Smooth muscle cell (in vitro differentiated cells): ENCODE measurements around the gene PCDHB6. TPM values are rescaled to one million over a fixed set of nuclear protein-coding genes. Genes with fewer than 3 reads are reported as not detected.

Source experiments
- polyA plus RNA-seq: library from polyadenylated mRNA; unstranded; fragments of >200 nt; fragmentation: Nextera tagmentation; extraction: Ambion mirVana; gene quantifications from 2 replicates; pipeline ENCODE4 v1.2.1, GENCODE V29; 2016
- total RNA-seq: library from RNA; depleted of rRNA; stranded (reverse); fragments of >200 nt; gene quantifications from 2 replicates; pipeline ENCODE4 v1.2.3, GENCODE V29; 2014

The PCDHB6 gene
- total and polyA plus RNA-seq, 2 experiments from 2014 or later, result 0.25 to 0.94 TPM

Other genes with a start within 250 kb of the PCDHB6 start
Only the 30 nearest of the 32 such genes appear.
- 5.6 and 9.3 TPM in 2 replicates for gene PCDHAC1, start 223.8 kb upstream of the PCDHB6 start, total RNA-seq
- gene PCDHAC1, start 223.8 kb upstream of the PCDHB6 start, polyA plus RNA-seq, result 0.13 and 0.97 TPM in 2 replicates
- 5.2 and 7.4 TPM in 2 replicates for gene PCDHAC2, start 183.6 kb upstream of the PCDHB6 start, total RNA-seq
- gene PCDHAC2, start 183.6 kb upstream of the PCDHB6 start, polyA plus RNA-seq, result 3.5 and 4.7 TPM in 2 replicates
- 0.04 and 0.22 TPM in 2 replicates for gene PCDHB1, start 98.7 kb upstream of the PCDHB6 start, total RNA-seq
- not detected in 2 replicates for gene PCDHB1, start 98.7 kb upstream of the PCDHB6 start, polyA plus RNA-seq
- 25.8 and 37.9 TPM in 2 replicates for gene PCDHB2, start 55.4 kb upstream of the PCDHB6 start, total RNA-seq
- 32.8 and 41.6 TPM in 2 replicates for gene PCDHB2, start 55.4 kb upstream of the PCDHB6 start, polyA plus RNA-seq
- gene PCDHB3, start 49.6 kb upstream of the PCDHB6 start, total RNA-seq, result 3.8 and 5.3 TPM in 2 replicates
- 1.5 and 1.8 TPM in 2 replicates for gene PCDHB3, start 49.6 kb upstream of the PCDHB6 start, polyA plus RNA-seq
- gene PCDHB4, start 28.2 kb upstream of the PCDHB6 start, total RNA-seq, result 2.4 and 2.5 TPM in 2 replicates
- 0.41 and 1.3 TPM in 2 replicates for gene PCDHB4, start 28.2 kb upstream of the PCDHB6 start, polyA plus RNA-seq
- gene PCDHB5, start 14.9 kb upstream of the PCDHB6 start, total RNA-seq, result 12.0 and 12.8 TPM in 2 replicates
- 6.3 and 9.7 TPM in 2 replicates for gene PCDHB5, start 14.9 kb upstream of the PCDHB6 start, polyA plus RNA-seq
- gene PCDHB7, start 22.6 kb downstream of the PCDHB6 start, total RNA-seq, result 0.76 and 1.4 TPM in 2 replicates
- gene PCDHB7, start 22.6 kb downstream of the PCDHB6 start, polyA plus RNA-seq, result 0.06 TPM in 1 of 2 replicates, not detected in the other
- gene PCDHB8, start 27.7 kb downstream of the PCDHB6 start, total RNA-seq, result 0.90 and 3.5 TPM in 2 replicates
- 0.25 and 1.1 TPM in 2 replicates for gene PCDHB8, start 27.7 kb downstream of the PCDHB6 start, polyA plus RNA-seq
- 6.4 and 7.0 TPM in 2 replicates for gene PCDHB16, start 32.3 kb downstream of the PCDHB6 start, total RNA-seq
- 5.2 and 6.5 TPM in 2 replicates for gene PCDHB16, start 32.3 kb downstream of the PCDHB6 start, polyA plus RNA-seq
- gene PCDHB9, start 37.1 kb downstream of the PCDHB6 start, total RNA-seq, result 4.1 and 6.5 TPM in 2 replicates
- gene PCDHB9, start 37.1 kb downstream of the PCDHB6 start, polyA plus RNA-seq, result 2.2 and 2.4 TPM in 2 replicates
- gene PCDHB10, start 42.3 kb downstream of the PCDHB6 start, total RNA-seq, result 6.4 and 7.4 TPM in 2 replicates
- gene PCDHB10, start 42.3 kb downstream of the PCDHB6 start, polyA plus RNA-seq, result 3.3 and 3.4 TPM in 2 replicates
- 1.8 and 2.1 TPM in 2 replicates for gene PCDHB11, start 49.6 kb downstream of the PCDHB6 start, total RNA-seq
- gene PCDHB11, start 49.6 kb downstream of the PCDHB6 start, polyA plus RNA-seq, result 0.61 and 1.7 TPM in 2 replicates
- 2.9 and 3.6 TPM in 2 replicates for gene PCDHB12, start 58.7 kb downstream of the PCDHB6 start, total RNA-seq
- 0.57 and 1.0 TPM in 2 replicates for gene PCDHB12, start 58.7 kb downstream of the PCDHB6 start, polyA plus RNA-seq
- 4.4 and 8.3 TPM in 2 replicates for gene PCDHB13, start 63.9 kb downstream of the PCDHB6 start, total RNA-seq
- 1.8 and 2.6 TPM in 2 replicates for gene PCDHB13, start 63.9 kb downstream of the PCDHB6 start, polyA plus RNA-seq
- gene PCDHB14, start 73.3 kb downstream of the PCDHB6 start, total RNA-seq, result 7.8 and 9.1 TPM in 2 replicates
- 2.6 and 4.6 TPM in 2 replicates for gene PCDHB14, start 73.3 kb downstream of the PCDHB6 start, polyA plus RNA-seq
- 3.9 and 4.2 TPM in 2 replicates for gene PCDHB15, start 95.3 kb downstream of the PCDHB6 start, total RNA-seq
- 1.8 and 2.1 TPM in 2 replicates for gene PCDHB15, start 95.3 kb downstream of the PCDHB6 start, polyA plus RNA-seq
- gene SLC25A2, start 154.0 kb downstream of the PCDHB6 start, total RNA-seq, result not detected in 2 replicates
- 0.15 TPM in 1 of 2 replicates, not detected in the other for gene SLC25A2, start 154.0 kb downstream of the PCDHB6 start, polyA plus RNA-seq
- 83.0 and 94.5 TPM in 2 replicates for gene TAF7, start 170.7 kb downstream of the PCDHB6 start, total RNA-seq
- gene TAF7, start 170.7 kb downstream of the PCDHB6 start, polyA plus RNA-seq, result 85.9 and 105 TPM in 2 replicates
- gene PCDHGA1, start 180.5 kb downstream of the PCDHB6 start, total RNA-seq, result 0.58 and 0.63 TPM in 2 replicates
- 0.05 TPM in 1 of 2 replicates, not detected in the other for gene PCDHGA1, start 180.5 kb downstream of the PCDHB6 start, polyA plus RNA-seq
- gene PCDHGA2, start 188.7 kb downstream of the PCDHB6 start, total RNA-seq, result 0.04 TPM in 1 of 2 replicates, not detected in the other
- gene PCDHGA2, start 188.7 kb downstream of the PCDHB6 start, polyA plus RNA-seq, result not detected in 2 replicates
- not detected in 2 replicates for gene PCDHGA3, start 193.8 kb downstream of the PCDHB6 start, total RNA-seq
- not detected in 2 replicates for gene PCDHGA3, start 193.8 kb downstream of the PCDHB6 start, polyA plus RNA-seq
- 0.27 and 0.81 TPM in 2 replicates for gene PCDHGB1, start 200.0 kb downstream of the PCDHB6 start, total RNA-seq
- 0.40 TPM in 1 of 2 replicates, not detected in the other for gene PCDHGB1, start 200.0 kb downstream of the PCDHB6 start, polyA plus RNA-seq
- 0.58 and 1.1 TPM in 2 replicates for gene PCDHGA4, start 205.0 kb downstream of the PCDHB6 start, total RNA-seq
- not detected in 2 replicates for gene PCDHGA4, start 205.0 kb downstream of the PCDHB6 start, polyA plus RNA-seq
- gene PCDHGB2, start 209.9 kb downstream of the PCDHB6 start, total RNA-seq, result 0.18 and 1.1 TPM in 2 replicates
- gene PCDHGB2, start 209.9 kb downstream of the PCDHB6 start, polyA plus RNA-seq, result not detected in 2 replicates
- 0.09 and 0.22 TPM in 2 replicates for gene PCDHGA5, start 214.1 kb downstream of the PCDHB6 start, total RNA-seq
- 0.13 TPM in 1 of 2 replicates, not detected in the other for gene PCDHGA5, start 214.1 kb downstream of the PCDHB6 start, polyA plus RNA-seq
- 0.40 TPM in 1 of 2 replicates, not detected in the other for gene PCDHGB3, start 220.2 kb downstream of the PCDHB6 start, total RNA-seq
- gene PCDHGB3, start 220.2 kb downstream of the PCDHB6 start, polyA plus RNA-seq, result not detected in 2 replicates
- 0.09 and 0.27 TPM in 2 replicates for gene PCDHGA6, start 223.8 kb downstream of the PCDHB6 start, total RNA-seq
- not detected in 2 replicates for gene PCDHGA6, start 223.8 kb downstream of the PCDHB6 start, polyA plus RNA-seq
- 0.09 and 0.27 TPM in 2 replicates for gene PCDHGA7, start 232.7 kb downstream of the PCDHB6 start, total RNA-seq
- gene PCDHGA7, start 232.7 kb downstream of the PCDHB6 start, polyA plus RNA-seq, result not detected in 2 replicates
- 37.1 and 43.1 TPM in 2 replicates for gene PCDHGB4, start 237.6 kb downstream of the PCDHB6 start, total RNA-seq
- 20.0 and 27.5 TPM in 2 replicates for gene PCDHGB4, start 237.6 kb downstream of the PCDHB6 start, polyA plus RNA-seq